ENCODE data around the gene PLCL1.

Gene PLCL1

GRCh38 chr2:197858607-197859140 lies 54.3 kb downstream of the PLCL1 start:
- no peak for DNase-seq

GRCh38 chr2:197862246-197862955 lies 58.0 kb downstream of the PLCL1 start:
- DNase-seq: no peak

DNA sequence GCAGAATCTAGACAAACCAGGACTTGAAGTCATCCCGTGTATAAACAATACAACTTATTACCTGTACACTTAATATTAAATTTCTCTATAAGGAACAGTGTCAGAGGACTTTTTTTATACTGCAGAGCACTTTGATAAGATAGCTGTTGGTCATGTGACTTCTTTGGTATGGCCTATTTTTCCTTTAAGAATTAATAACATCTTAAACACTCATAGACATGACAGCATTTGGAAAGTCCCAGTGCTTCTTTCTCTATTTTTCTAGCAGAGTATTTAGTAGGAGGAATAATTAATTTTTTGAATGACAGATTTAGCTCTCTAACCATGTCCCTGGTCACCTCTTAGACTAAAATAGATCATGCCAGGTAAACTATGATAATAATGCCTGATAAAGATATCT lies 59.4 kb downstream of the PLCL1 start:
- DNase-seq: no peak

GRCh38 chr2:197866455-197866854 lies 62.1 kb downstream of the PLCL1 start:
- DNase-seq: no peak

GRCh38 chr2:197867033-197867432 lies 62.6 kb downstream of the PLCL1 start:
- DNase-seq: no peak

DNA sequence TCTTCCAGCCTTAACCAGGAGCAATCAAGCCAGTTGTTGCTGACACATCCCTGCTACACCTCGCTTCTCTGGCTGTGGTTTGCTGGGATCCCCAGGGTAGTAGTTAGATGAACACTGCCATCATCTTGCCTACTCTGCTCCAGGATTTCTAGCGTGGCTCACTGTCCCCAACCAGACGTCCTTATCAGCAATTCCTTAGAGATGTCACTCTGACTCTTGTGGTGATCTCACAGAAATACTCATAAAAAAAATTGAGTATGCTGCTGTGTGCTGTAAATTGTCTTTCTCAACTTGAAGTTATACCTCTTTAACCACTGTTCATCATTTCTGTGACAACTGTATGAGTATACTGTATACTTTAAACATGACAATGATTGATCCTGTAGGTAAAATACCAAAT lies 63.2 kb downstream of the PLCL1 start:
- DNase-seq: no peak

- no peak for DNase-seq
Observed at GRCh38 chr2:197868206-197868605, 63.8 kb downstream of the PLCL1 start.

- DNase-seq: no peak
Observed at GRCh38 chr2:197869041-197869440, 64.6 kb downstream of the PLCL1 start.

DNA sequence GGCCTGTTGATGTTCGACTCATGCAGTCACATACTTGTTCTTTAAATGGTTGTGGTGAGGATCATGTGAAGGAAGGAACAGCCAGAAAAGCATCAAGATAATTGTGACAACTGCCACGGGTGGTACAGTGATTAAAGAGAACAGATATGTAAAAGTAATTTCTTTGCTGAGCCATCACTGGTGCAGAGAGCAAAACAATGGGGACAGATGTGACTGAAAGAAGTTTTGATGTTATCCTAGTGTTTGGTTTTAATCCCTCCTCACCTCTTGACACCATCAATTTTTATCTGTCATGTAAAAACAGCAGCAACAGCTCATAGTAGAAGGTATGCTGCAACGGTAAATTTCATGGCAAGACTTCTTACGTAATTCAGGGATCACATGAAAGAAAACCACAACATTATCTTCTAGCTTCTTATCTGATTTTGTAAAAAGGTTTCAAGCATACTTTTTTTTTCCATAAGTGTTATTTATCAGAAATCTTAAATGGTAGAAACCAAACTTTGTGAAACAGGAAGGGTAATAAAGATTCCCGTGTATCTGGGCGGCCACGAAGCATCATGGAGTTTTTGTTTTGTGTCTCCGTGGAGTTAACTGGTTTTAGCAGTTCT lies 65.2 kb downstream of the PLCL1 start:
- DNase-seq: no peak

GRCh38 chr2:197870137-197870536 lies 65.7 kb downstream of the PLCL1 start:
- no peak for DNase-seq

- DNase-seq: no peak
Observed at GRCh38 chr2:197871780-197872456, 67.5 kb downstream of the PLCL1 start.

DNA sequence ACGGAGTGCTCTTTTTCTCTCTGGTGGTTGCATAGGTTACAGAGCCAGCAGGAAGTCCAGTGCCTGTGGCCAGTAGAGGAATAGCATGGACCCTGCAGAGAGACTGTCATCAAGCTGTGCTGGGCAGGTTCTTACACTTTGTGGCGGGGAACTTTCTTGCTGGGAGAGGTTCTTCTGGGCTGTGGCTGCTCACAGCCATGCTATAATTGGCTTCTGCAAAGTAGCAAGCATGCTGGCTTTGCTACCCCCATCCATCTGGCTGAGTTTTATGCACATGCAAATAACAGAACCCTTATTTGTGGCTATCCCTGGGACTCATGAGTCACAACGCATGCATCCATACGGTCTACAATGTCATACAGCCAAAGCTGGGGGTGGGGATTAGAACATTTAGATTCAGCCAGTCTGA lies 68.9 kb downstream of the PLCL1 start:
- no peak for DNase-seq

DNA sequence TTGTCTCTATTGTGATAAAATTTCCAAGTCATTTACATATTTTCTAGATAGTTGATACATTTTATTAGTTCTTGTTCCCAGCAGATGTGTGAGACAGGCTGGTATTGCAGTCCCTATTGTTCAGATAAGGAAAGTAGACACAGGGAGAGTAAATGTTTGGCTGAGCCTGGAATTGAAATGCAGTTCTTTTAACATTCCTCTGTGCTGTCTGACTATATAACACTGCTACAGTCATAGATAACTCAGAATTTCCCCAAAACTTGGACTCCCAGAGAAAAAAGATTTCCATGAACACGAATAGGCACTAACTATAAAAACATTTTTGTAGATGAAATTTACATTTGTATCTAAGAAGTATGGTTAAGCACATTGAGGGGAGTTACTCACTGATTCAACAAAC lies 71.4 kb downstream of the PLCL1 start:
- DNase-seq: no peak

GRCh38 chr2:197876524-197876923 lies 72.1 kb downstream of the PLCL1 start:
- no peak for DNase-seq

DNA sequence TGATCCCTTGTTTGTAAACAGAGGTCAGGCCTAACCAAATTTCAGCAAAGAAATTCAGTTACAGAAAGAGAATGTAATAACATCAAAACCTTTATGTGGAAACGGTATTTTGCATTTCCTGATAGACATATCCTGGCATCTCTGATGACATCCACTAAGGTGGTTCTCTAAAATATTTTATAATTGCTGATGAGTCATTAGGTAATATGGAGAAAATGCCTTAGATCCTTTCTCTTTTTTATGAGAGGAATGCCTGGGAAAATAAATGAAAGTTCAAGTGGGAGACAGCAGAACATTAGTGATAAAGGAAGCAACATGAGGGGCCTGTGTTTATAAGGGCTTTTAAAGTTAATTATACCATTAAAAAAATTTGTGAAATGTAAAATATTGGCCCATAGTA lies 72.6 kb downstream of the PLCL1 start:
- no peak for DNase-seq

- no peak for DNase-seq
Observed at GRCh38 chr2:197878792-197879191, 74.4 kb downstream of the PLCL1 start.

GRCh38 chr2:197879812-197880408 lies 75.5 kb downstream of the PLCL1 start:
- no peak for DNase-seq

DNA sequence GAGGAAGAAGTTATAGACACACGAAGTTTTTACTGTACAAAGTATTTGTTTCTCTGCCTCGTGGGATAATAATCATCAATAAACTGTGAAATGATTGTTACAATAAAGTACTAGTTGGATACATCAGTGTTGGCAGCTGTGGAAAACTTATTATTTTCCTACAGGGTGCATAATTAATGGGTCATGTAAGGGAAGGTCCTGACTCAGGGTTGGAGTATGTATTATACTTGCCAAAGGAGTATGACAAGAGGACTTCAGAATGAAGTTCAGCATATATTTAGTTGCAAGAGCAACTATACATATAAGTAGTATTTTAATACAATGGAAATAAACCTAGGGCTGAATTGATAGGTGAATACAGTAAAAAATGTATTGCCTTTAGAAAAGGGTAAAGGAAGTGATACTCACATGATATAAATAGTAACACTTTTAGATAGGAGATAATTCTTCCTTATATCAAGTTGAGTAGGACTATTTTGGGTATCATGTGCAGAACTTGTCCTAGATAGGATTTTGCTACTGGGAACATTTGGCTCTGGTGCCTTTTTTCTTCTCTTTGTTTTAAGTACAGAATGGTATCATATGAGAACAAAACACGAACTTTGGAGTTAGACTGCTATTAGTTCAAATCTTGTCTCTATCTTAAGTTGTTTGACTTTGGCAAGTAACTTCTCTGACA lies 79.1 kb downstream of the PLCL1 start:
- DNase-seq: no peak

DNA sequence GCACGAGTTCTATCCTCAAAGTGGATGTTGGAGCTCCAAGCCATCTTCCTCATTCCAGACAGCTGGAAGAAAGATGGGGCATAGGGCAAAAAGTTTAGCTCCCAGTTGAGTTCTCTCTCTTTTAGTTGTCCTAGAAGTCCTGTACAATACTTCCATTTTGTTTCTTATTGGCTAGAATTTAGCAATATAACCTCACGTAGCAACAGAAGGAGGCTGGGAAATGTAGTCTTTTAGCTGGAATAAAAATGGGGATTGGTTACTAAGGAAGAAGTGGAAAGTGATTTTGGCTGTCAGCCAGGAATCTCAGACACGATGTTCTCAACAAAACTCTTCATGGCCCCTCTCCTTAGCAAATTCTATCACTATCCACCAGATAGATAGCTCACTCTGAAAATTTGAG lies 79.9 kb downstream of the PLCL1 start:
- no peak for DNase-seq

GRCh38 chr2:197885126-197885525 lies 80.7 kb downstream of the PLCL1 start:
- no peak for DNase-seq

DNA sequence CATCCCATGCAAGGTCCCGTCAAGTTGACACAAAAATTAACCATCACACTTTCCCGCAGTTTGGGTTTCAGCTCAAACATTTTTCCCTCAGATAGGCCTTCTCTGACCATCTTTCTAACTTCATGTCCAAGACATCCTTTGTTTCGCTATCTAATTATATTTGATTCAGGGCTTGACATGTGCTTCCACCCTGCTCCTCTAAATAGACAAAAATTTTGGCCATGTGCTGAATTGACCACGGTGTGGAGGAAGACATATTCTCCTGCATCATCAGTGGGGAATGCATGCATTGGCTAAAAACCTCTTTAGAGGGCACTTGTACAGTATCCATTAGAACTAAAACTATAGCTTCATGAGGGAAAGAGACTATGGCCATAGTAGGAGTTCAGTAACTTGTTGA lies 81.2 kb downstream of the PLCL1 start:
- no peak for DNase-seq

- no peak for DNase-seq
Observed at GRCh38 chr2:197888321-197888720, 83.9 kb downstream of the PLCL1 start.

- DNase-seq: no peak
Observed at GRCh38 chr2:197889041-197889440, 84.6 kb downstream of the PLCL1 start.
